ENCODE measurements around the gene LIPA.
"Not testable (repeated sequence)": the region's sequence is repeated elsewhere in the genome, so short reads cannot be mapped to it uniquely, and the experiment has no call there.

The LIPA gene

DNA sequence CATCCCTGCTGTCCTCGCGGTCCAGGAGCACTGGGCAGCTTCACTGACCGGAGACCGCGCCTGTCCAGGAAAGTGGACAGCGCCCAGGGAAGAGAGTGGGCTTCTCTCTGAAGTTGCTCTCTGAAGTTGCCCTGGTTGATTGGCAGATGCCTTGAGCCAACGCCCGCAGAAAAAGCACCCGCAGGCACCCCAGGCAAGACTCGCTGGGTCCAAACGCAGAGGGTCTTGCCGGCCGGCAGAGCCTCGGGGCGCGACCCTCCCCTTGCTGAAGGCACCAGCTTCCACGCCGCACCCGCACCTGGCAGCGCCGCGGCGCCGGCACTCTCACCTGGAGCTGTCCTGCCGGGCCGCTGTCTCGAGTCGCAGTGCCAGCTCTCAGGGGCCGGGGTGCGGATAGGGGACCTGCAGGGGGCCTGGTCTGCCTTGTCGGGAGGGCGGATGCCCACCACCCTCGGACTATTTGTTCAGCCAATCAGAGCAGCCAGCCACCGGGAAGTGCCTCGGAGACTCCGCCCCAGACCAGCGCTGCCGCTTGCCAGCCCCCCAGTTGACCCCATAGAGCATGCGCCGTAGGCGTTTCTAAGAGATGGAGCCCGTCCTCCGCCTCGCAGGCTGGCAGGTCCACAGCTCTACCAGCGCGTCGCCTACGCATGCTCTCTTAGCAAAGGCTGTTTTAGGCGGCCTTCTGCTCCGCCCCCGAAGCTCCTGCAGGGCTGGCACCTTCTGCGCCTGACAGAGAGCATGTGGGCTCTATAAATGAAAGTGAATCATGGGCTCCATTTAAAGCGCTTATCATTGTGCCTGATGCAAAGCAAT, at the start of gene LIPA:
Gene LIPA, minus strand, starts transcription at position 367 of the 816 bp plus-strand sequence. CDS start 4,127 bp downstream, outside the sequence.
- DNase-seq (ENCODE audit: low spot score) = peak; percentile 96

DNA sequence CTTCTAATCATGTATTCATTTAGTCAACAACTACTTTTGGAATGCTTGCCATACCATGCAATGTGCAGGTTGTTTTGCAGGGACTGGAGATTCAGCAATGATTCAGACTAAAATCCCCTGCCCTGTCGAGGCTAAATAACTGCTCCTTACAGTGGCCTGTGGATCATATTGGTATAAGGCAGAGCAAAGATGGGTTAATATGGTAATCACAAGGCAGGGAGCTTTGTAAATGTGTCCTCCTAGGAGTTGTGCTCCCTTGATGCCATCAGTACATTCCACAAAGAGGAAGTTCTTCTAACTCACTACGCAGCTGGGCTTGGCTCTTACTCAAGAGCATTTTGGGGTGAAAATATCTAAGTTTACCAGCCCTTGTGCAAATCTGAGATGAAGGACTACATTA, 49.7 kb upstream of the LIPA start:
- DNase-seq (ENCODE audit: low spot score) = peak; percentile 41

DNA sequence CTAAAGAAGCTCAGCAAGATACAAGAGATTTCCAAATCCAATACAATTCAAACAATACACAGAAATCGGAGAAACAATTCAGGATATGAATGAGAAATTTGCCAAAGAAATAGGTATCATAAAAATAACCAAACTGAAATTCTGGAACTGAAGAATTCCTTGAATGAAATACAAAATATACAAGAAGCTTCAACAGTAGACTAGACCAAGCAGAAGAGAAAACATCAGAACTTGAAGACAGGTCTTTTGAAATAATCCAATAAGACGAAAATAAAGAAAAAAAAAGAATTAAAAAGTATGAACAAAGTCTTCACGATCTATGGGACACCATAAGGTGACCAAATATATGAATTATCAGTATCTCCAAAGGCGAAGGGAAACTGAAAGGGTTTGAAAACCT, 47.5 kb upstream of the LIPA start:
- no peak for DNase-seq (ENCODE audit: low spot score)

DNA sequence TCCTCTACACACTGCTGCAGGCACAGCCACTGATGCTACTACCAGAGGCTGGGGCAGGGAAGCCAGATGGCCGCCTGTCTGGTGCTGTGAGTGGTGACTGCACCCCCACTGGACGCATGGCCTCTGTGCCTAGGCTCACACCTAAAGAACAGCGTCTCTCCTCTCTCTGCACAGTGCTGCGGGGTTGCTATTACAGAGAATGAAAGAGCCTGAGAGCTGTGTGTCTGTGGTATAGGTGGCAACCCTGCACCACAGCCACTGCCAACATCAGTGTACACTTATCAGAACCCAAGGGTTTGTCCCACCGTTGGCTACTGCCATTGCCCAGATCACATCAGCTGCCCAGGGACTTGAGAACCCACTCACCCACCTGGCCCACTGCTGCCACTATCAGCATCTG, 46.2 kb upstream of the LIPA start:
- no peak for DNase-seq (ENCODE audit: low spot score)

DNA sequence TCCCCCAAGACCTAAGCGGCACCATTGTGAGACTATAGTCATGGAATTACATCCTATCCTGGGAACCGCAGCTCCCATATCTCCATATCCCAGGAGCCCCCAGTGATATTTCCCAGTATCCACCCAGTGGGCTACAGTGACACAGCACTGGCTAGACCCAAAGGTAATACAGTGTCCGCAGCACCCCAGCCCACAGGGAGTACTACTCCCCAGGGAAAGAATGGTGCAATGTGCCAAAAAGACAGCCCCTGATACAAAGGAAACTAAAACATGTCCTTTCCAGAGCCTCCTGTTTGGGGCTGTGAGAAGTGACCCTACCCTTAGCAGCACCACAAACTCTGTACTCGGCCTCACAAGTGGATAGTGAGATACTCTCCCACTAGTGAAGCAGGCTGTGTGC, 45.8 kb upstream of the LIPA start:
- no peak for DNase-seq (ENCODE audit: low spot score)

DNA sequence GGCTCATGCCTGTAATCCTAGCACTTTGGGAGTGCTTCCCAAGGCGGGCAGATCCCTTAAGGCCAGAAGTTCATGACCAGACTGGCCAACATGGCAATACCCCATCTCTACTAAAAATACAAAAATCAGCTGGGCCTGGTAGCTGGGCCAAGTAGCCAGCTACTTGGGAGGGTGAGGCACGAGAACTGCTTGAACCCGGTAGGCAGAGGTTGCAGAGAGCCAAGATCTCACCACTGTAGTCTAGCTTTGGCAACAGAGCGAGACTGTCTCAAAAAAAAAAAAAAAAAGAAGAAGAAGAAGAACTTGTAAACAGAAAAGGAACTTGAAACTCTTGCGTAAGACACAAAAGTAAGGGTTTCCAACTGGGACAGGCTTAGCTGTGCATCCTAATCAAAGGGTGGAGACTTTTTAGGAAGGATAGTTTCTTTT, 44.7 kb upstream of the LIPA start:
- DNase-seq (ENCODE audit: low spot score) = no peak

DNA sequence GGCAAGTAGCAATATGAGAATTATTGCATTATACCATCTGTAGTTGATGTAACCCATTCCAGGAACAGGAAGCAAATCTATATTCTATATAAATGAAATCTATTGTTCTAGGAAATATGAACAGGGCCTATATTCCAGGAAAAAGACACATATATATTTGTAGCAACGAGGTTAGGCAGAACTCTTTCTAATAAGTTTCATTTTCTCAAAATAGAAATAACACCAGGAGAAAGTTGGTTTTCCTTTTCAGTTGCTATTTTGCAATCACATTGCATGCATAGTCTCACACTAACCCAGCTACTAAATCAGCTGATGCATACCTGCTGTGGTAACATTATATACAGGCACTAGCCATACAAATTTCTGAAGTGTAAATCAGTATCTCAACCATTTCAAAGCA, 44.0 kb upstream of the LIPA start:
- DNase-seq (ENCODE audit: low spot score) = no peak

DNA sequence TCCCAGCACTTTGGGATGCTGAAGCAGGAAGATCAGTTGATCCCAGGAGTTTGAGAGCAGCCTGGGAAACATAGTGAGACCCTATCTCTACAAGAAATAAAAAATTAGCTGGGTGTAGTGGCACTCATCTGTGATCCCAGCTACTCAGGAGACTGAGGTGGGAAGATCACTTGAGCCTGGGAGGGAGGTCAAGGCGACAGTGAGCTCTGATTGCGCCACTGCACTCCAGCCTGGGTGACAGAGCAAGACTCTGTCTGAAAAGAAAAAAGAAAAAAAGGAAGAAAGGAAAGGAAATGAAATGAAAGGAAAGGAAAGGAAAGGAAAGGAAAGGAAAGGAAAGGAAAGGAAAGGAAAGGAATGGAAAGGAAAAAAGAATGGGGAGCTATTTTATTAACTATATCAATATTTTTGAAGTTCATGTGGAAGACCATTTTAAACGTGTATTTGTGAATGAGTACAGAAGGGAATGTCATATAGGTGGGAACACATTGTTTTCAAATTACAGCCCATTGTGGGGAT, 43.2 kb upstream of the LIPA start:
- no peak for DNase-seq (ENCODE audit: low spot score)

DNA sequence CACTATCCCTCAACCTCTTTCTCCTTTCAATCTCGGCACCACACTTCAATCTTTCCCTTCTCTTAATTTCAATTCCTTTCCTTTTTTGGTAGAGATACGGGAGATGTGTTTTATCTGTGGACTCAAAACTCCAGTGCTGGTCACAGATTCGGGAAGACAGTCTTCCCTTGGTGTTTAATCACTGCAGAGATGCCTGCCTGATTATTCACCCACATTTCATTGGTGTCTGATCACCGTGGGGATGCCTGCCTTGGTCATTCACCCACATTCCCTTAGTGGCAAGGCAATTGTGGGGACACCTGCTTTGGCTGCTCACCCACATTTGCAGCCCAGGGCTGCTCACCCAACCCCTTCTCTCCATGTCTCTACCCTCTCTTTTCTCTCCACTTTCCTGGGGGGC, 33.7 kb upstream of the LIPA start:
- DNase-seq (ENCODE audit: low spot score) = not testable (repeated sequence)

DNA sequence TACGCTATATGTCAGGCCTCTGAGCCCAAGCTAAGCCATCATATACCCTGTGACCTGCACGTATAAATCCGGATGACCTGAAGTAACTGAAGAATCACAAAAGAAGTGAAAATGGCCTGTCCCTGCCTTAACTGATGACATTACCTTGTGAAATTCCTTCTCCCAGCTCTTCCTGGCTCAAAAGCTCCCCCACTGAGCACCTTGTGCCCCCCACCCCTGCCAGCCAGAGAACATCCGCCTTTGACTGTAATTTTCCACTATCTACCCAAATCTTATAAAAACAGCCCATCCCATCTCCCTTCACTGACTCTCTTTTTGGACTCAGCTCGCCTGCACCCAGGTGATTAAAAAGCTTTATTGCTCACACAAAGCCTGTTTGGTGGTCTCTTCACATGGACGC, 33.1 kb upstream of the LIPA start:
- DNase-seq (ENCODE audit: low spot score) = not testable (repeated sequence)

DNA sequence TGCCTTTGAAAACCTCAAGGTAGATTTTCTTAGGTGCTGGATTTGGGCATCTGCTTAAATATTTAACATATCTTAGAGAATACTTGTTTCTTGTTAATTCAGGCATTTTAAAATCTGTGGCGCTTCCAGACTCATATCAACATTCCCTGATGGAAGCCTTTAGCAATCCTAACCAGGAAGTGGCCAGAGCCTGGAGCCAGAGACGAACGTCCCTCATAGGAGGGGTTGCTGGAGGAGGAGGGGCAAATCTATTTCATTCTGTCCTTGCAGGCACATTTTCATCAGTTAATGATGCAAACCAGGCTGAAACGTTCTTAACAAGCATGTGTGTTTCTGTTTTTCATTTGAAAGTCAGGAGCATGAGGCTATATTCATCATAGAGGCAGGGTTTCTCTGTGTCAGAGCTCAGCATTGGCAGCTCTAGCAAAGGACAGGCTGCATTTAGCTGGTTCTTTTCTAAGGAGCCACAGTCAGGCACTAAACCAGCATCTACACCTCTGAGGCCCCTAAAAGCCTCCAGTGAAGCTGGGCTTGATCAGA, 32.4 kb upstream of the LIPA start:
- no peak for DNase-seq (ENCODE audit: low spot score)

DNA sequence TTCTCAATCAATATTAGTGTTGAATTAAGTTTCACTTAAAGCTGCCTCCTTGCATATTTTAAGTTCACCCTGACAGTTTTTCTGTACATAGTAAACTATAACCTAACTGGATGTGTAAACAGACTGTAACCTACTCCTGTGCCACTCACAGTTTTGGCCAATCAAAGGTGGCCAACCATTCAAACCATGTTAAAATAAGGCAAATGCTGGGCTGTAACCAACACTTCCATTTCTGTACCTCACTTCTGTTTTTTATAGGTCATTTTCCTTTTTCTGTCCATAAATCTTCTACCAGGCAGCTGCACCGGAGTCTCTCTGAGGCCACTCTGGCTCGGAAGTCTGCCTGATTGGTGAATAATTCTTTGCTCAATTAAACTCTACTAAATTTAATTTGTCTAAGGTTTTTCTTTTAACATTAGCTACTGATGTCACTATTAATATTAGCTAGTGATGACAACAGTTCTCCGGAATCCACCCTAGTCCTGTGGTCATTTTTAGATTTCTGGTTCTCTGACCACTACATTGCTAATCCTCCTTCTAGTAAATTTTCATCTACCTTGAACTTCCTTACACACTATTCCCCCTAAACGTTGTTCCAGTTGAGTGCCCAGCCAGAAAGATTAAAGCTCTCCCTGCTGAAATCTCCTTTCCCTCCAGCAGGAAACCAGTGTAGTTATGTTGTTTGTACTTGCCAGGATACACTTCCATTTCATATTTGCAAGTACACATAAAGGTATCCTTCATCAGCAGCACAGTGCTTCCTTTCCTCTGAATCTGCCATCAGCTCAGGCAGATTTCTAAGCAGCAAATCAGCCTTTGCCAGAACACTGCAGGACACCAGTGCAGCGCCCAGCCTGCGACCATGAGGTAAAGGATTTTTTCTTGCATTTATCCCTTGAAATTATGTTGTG, 31.7 kb upstream of the LIPA start:
- no peak for DNase-seq (ENCODE audit: low spot score)

DNA sequence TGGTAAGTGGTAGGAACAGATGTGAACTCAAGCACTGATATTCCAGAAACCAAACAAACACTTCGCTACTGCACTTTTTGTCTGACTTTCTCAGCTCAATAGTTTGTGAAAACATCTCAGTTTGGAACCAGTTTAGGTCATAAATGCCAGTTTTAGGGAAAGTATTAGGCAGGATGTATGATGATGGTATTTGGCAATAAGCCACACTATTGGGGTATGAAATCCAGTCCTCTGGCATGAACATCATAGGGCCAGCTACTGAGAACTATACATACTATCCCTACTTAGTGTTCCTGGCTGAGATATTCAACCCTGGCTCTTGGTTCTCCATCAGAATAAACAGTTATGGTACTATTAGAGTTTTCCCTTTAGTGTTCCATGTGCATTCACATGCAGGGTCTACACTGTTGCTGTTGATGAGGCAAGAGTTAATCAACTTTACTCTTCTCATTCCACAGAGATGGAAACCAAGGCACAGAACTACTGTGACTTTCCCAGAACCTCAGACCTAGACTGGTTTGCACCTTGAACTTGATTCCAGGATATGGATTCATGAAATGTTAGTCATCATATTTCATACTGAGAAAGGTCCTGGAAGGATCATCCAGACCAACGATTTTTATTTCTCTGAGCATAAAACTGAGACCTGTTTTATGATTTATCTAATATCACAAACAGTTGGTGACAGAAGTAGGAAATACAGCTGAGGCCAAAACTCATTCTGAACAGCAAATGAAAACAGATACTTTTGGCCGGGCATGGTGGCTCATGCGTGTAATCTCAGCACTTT, 30.2 kb upstream of the LIPA start:
- DNase-seq (ENCODE audit: low spot score) = no peak

DNA sequence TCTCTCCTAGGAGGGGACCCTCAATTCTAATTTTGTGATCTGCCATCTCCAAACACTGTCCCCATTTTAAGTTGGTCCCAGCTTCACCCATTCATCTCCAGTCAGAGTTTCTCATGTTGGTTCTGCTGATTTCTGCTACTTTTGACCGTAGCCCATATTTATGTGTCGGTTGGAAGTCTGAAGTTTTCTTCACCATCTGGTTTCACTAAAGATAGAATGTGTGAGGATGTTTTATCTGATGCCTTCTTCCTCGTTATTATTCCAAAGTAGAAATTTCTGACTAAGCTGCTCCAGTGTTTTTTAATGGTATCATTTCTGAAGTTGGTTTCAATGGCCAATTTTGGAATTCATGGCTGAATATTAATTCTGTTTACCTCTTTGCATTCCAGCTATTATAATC, 28.9 kb upstream of the LIPA start:
- DNase-seq (ENCODE audit: low spot score) = no peak

DNA sequence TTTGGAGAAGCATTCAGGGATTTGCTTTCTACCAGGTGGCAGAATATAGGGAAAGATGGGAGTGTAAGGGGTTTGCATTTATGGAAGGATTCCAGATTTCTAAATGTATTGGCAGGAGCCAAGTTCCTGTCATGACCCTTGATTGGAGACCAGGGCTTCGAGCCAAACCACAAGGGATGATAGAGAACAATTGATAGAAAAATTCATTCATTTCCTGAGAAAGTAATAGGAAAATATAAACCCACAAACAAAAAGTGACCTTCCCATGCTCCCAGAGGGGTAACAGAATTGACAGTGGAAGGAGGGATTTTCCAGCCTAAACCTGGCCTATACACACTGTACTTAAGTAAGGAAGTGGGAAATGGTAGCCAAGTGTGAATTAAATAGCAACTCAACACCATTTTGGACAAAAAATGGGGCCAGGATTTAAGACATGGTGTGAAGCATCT, 27.9 kb upstream of the LIPA start:
- no peak for DNase-seq (ENCODE audit: low spot score)

DNA sequence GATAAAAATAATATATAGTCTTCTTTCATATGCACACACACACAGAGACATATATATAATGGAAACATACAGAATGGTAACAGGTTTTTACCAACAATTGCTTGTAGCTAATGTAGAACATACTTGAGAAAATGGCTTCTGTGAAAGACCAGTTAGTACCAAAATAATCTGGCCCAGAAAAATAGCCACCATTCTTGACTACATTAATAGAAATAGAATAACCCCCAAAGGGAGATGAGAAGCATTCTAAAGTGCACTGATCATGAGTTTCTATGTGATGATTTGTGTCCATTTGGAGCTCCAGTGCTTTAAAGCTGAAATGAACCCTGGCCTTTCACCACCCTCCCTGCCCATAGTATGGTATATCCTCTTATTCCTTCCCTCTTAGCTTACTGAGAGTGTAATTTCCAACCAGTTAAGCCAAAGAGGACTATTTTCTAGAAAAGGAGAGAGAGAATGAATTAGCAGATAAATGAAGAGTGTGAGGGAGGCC, 27.4 kb upstream of the LIPA start:
- no peak for DNase-seq (ENCODE audit: low spot score)

DNA sequence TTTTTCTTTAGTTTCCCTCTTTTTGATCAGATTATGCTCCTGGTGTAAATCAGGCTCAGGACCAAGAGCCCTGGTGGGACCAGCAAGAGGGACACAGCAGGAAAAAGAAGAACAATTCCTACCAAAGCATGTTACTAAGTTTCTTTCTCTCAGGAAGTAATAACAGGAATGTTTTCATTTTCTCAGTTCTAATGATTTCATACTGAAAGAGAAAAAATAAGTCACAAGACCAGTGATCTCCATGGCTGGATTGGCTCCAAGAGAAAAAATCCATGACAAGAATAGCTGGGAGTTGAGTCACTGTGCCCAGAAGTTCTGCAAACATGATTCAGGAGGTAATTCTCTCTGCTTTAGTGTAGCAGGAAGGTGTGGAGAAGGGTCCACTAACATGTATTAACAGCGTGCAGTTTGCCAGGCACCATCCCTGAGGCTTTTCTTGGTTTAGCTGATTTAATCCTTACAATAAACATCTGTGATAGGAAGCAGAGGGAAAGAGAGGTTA, 26.5 kb upstream of the LIPA start:
- no peak for DNase-seq (ENCODE audit: low spot score)

DNA sequence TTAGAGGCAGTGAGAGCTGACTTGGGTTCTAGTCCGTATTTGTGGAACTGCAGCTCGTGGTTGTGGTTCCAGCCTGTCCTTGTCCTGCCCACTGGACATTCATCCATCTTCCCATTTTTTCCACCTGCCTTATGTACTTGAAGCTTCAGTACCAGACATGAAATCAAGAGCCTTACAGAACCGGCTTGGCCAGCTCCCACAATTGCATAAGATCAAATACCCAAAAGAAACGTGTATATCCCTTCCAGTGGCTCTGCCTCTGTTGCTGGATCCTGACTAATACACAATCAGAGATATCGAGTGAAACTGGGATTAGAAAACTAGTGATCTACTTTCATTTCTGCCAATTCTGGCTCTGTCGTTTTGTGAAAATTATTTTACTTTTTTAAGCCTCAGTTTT, 23.8 kb upstream of the LIPA start:
- DNase-seq (ENCODE audit: low spot score) = no peak

DNA sequence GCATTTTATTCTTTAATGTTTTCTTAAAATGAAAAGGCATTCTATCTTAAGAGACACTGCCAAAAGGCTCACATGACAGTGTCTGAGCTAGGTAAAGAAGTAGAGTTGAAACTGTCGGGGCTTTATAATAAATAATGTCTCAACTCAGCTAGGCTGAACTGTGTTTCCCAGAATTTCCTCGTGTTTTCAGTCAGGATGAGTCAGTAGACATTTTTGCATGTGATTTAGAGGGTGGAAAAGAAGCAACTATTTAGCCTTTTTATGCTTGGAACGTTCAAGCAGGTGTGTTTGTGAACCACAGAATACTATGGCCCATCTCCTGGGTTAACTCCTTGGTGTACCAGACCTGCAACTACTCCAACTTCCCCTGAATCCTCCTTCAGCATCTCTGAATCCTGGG, 23.4 kb upstream of the LIPA start:
- no peak for DNase-seq (ENCODE audit: low spot score)

DNA sequence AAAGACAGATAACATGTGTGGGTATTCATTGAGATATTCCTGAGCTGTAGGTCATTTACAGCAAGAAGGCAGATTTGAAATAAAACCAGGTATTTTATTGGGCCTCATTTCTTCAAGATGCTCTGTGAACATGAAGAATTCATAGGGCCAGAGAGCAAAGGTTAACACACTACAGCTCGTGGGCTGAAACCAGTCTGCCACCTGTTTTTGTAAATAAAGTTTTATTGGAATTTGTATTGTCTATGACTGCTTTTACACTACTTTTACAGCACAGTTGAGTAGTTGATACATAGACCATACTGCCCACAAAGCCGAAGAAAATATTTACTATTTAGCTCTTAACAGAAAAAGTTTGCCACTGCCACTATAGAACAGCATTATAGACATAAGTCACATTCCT, 22.1 kb upstream of the LIPA start:
- DNase-seq (ENCODE audit: low spot score) = no peak

DNA sequence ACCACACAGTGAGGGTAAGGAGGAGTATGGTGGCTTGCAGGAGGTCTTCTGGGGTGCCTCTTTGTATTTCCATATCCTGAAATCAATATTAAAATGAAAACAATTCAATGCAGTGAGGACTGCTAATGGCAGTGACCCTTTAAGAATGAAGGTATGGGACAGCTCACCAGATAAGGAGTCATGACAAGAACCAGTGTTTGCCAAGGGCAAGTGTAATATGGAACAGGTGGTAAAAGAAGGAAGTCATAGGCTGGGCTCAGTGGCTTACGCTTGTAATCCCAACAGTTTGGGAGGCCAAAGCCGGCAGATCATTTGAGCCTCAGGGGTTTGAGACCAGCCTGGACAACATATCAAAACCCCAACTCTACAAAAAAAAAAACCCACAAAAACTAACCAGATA, 20.0 kb upstream of the LIPA start:
- no peak for DNase-seq (ENCODE audit: low spot score)

DNA sequence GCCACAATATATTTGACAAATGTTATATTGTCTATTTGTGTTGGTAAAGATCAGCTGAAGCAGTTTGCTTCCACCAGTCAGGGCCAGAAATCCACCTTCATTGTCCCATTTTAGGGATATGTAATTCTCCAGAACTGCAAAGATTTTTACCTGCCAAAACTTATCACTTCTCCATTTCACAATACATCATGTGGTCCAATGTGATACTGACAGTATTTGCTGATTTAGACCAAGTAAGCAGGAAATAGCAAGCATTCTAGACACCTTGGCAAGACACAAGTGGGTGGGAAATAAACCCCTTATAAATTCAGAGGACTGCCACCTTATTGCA, 18.5 kb upstream of the LIPA start:
- DNase-seq (ENCODE audit: low spot score) = no peak

Data from germinal center (tissue), 1 donor.